Neural cell (in vitro differentiated cells): Measurements from ENCODE around the gene DIS3L.

Source experiments
- CTCF ChIP-seq: fragments of 450-650 bp; IDR thresholded peaks from 2 replicates; pipeline ENCODE4 v1.5.1; 2014; ENCODE audit warnings: antibody characterized with exemption, mild to moderate bottlenecking, moderate library complexity; ENCODE audit not compliant: poor library complexity, severe bottlenecking
- EP300 ChIP-seq: fragments of 450-650 bp; conservative IDR thresholded peaks from 2 replicates; pipeline ENCODE4 v1.6.1; 2014; ENCODE audit warnings: antibody characterized with exemption, mild to moderate bottlenecking, moderate library complexity; ENCODE audit not compliant: poor library complexity, severe bottlenecking
- EZH2 ChIP-seq: fragments of 200-600, 300-800 bp; shearing (Covaris generic), sonication (generic); IDR thresholded peaks from 2 replicates; pipeline ENCODE4 v1.6.1; 2014; ENCODE audit warnings: antibody characterized with exemption, low read length, borderline replicate concordance, mild to moderate bottlenecking; ENCODE audit not compliant: insufficient read depth, poor library complexity, severe bottlenecking
- MXI1 ChIP-seq: fragments of 450-650 bp; conservative IDR thresholded peaks from 2 replicates; pipeline ENCODE4 v1.6.1; 2014; ENCODE audit warnings: antibody characterized with exemption, mild to moderate bottlenecking; ENCODE audit not compliant: poor library complexity, severe bottlenecking
- POLR2AphosphoS5 ChIP-seq: IDR thresholded peaks from 2 replicates; pipeline ENCODE4 v1.6.1; 2012
- SMC3 ChIP-seq: fragments of 450-650 bp; conservative IDR thresholded peaks from 2 replicates; pipeline ENCODE4 v1.6.1; 2014; ENCODE audit warnings: antibody characterized with exemption, mild to moderate bottlenecking, moderate library complexity; ENCODE audit not compliant: poor library complexity
- TAF1 ChIP-seq: IDR thresholded peaks from 2 replicates; pipeline ENCODE4 v1.6.1; 2012; ENCODE audit warnings: low read depth

- TF ChIP-seq CTCF: no peak
- TF ChIP-seq EP300: no peak
- peak; percentile 14 for TF ChIP-seq POLR2AphosphoS5
- TF ChIP-seq SMC3: peak; percentile 50
- TF ChIP-seq EZH2: peak; percentile 14
- no peak for TF ChIP-seq MXI1
- no peak for TF ChIP-seq TAF1
Measured at GRCh38 chr15:66252685-66253417, 40.5 kb upstream of the DIS3L start.
